ENCODE measurements around the gene APBA3. TPM values are rescaled to one million over a fixed set of nuclear protein-coding genes. Genes with fewer than 3 reads are reported as not detected.

Gene APBA3
- total RNA-seq, 1 donor from 2014 or later: 50.0 TPM

DNA sequence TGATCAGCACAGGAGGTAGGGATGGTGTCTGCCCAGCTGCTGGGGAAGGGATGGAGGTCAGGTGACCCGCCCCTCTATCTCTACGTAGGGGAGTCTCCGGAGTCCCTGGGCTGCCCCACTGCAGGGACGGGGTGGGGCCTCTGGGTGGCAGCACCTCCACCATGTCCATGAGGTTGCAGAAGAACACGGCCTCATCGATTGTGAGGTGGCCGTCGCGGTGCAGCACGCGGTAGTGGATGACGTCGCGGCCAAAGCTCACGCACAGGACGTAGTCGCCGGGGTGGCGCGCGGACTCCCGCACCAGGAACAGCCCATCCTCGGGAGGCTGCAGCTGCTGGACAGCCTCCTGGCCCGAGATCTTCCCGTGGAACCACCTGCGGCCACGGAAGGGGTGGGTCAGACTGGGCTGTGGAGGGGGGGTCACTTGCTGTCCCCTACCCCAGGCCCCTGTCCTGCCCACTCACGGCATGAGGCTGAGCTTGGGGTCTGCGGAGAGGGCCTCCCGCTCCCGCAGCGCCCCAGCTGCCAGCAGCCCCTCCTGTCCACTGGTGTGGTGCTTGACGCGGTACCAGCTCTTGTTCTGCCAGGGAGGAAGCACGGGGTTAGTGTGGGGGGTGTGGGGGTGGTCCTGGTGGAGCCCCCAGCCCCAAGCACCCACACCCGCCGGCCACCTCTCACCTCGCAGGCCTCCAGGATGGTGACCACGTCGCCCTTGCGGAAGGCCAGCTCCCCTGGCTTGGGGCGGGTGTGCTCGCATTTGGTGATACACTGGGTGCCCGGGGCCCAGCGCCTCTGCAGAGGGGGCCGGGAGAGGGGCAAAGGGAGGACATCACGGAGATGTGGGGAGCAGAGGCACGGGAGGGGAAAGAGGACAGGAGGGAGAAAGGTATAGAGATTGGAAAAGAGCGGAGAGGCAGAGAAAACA, 22.4 kb upstream of the APBA3 start:
- Mint-ChIP-seq H3K4me1 (ENCODE audit: low read depth) (peaks cover 5% of the 10 kb centered on the region), H3K9me3 (peaks cover 15% of the 10 kb centered on the region), H3K4me3 (ENCODE audit: low read depth) (peak overlapping the region; percentile 71), H3K27ac (no peak overlapping the region), H3K27me3 (ENCODE audit: low read depth) (peaks cover 4% of the 10 kb centered on the region), H3K36me3 (ENCODE audit: low read depth) (peaks cover 30% of the 10 kb centered on the region)
- intact Hi-C loops (cut with micrococcal nuclease): no loop called here
- no peak for DNase-seq (ENCODE audit: low spot score)

DNA sequence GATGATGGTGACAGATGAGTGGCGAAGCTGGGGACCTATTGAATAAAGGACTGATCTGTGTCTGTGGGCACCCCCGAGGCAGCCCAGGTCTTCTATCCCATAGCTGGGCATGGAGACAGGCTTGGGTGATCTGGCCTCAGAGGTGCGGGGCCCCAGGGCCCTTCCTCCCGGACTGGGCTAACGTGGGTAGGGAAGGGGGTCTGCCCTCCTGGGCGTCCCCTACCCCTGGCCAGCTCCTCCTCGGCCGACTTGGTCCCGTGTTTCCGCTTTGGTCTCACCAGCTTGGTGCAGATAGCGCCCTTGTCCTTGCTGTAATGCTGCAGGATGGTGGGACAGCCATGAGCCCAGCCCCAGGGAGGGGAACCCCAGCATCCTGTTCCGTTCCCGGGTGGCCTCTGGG, 21.4 kb upstream of the APBA3 start:
- H3K36me3 Mint-ChIP-seq (ENCODE audit: low read depth): peaks cover 30% of the 10 kb centered on the region
- H3K9me3 Mint-ChIP-seq: peaks cover 15% of the 10 kb centered on the region
- intact Hi-C loops (cut with micrococcal nuclease): no loop called here
- H3K27me3 Mint-ChIP-seq (ENCODE audit: low read depth): peaks cover 4% of the 10 kb centered on the region
- H3K4me3 Mint-ChIP-seq (ENCODE audit: low read depth): no peak overlapping the region
- DNase-seq (ENCODE audit: low spot score): no peak
- H3K27ac Mint-ChIP-seq: no peak overlapping the region
- H3K4me1 Mint-ChIP-seq (ENCODE audit: low read depth): peaks cover 3% of the 10 kb centered on the region

DNA sequence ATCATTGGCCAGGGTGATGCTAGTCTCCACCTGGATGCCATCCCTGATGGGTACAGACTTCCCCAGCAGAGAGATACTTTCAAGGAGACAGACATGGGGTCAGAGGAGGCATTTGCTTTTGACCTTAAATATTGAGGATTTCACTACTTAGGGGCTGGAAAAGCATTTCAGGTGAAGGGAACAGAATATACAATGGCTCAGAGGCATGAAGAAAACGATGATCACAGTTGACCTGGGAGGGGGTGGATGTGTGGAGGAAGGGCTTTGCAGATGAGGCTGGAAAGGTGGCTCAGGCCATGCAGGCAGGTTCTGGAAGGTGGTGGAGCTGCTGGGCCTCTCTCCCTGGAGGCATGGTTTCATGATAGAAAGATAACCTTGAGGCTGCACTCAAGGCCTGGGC, 20.8 kb upstream of the APBA3 start:
- no peak overlapping the region for H3K27ac Mint-ChIP-seq

DNA sequence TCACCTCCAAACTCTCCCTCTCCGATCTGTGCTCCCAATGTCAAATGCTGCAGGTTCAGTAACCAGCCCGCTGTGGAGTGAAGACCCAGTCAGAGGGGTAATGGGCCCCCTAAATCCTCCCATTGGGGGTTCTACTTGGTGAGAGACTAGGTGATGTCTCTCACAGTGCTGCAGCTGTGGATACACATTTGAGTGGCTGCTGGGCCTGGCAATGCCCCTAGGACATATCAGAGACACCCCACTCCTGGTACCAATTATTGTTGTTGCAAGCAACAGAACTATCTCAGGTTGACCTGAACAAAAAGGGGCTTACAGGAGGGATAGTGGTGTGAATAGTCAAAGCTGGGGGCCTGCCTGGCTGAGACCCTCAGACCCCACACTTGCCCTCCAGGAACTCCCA, 20.1 kb upstream of the APBA3 start:
- no peak for DNase-seq (ENCODE audit: low spot score)
- no peak overlapping the region for H3K4me3 Mint-ChIP-seq (ENCODE audit: low read depth)
- H3K27me3 Mint-ChIP-seq (ENCODE audit: low read depth): peaks cover 4% of the 10 kb centered on the region
- no peak overlapping the region for H3K27ac Mint-ChIP-seq
- peaks cover 30% of the 10 kb centered on the region for H3K36me3 Mint-ChIP-seq (ENCODE audit: low read depth)
- peaks cover 3% of the 10 kb centered on the region for H3K4me1 Mint-ChIP-seq (ENCODE audit: low read depth)
- intact Hi-C loops (cut with micrococcal nuclease): no loop called here
- peaks cover 15% of the 10 kb centered on the region for H3K9me3 Mint-ChIP-seq

More for the DNA sequence above, 20.8 kb upstream of the APBA3 start:
- peaks cover 30% of the 10 kb centered on the region for H3K36me3 Mint-ChIP-seq (ENCODE audit: low read depth)
- intact Hi-C loops (cut with micrococcal nuclease): no loop called here
- no peak overlapping the region for H3K4me3 Mint-ChIP-seq (ENCODE audit: low read depth)
- DNase-seq (ENCODE audit: low spot score): no peak
- peaks cover 3% of the 10 kb centered on the region for H3K4me1 Mint-ChIP-seq (ENCODE audit: low read depth)
- H3K9me3 Mint-ChIP-seq: peaks cover 15% of the 10 kb centered on the region
- H3K27me3 Mint-ChIP-seq (ENCODE audit: low read depth): peaks cover 4% of the 10 kb centered on the region

DNA sequence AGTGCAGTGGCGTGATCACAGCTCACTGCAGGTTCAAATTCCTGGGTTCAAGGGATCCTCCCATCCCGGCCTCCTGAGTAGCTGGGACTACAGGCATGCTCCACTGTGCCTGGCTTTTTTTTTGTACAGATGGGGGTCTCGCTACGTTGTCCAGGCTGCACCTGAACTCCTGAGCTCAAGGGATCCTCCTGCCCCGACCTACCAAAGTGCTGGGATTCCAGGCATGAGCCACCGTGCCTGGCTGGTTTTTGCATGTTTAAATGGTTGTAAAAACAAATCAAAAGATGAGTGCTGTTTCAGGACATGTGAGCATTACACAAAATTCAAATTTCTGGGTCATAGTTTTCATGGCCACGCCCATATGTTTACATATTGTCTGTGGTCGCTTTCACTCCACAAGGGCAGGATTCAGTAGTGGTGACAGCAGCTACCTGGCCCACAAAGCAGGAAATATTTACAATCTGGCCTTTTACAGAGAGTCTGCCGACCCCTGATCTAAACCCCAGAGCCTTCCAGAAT, 19.4 kb upstream of the APBA3 start:
- Mint-ChIP-seq H3K27me3 (ENCODE audit: low read depth) (peaks cover 4% of the 10 kb centered on the region), H3K27ac (no peak overlapping the region), H3K4me1 (ENCODE audit: low read depth) (peaks cover 3% of the 10 kb centered on the region), H3K36me3 (ENCODE audit: low read depth) (peaks cover 30% of the 10 kb centered on the region), H3K4me3 (ENCODE audit: low read depth) (no peak overlapping the region), H3K9me3 (peaks cover 15% of the 10 kb centered on the region)
- no peak for DNase-seq (ENCODE audit: low spot score)
- intact Hi-C loops (cut with micrococcal nuclease): no loop called here

DNA sequence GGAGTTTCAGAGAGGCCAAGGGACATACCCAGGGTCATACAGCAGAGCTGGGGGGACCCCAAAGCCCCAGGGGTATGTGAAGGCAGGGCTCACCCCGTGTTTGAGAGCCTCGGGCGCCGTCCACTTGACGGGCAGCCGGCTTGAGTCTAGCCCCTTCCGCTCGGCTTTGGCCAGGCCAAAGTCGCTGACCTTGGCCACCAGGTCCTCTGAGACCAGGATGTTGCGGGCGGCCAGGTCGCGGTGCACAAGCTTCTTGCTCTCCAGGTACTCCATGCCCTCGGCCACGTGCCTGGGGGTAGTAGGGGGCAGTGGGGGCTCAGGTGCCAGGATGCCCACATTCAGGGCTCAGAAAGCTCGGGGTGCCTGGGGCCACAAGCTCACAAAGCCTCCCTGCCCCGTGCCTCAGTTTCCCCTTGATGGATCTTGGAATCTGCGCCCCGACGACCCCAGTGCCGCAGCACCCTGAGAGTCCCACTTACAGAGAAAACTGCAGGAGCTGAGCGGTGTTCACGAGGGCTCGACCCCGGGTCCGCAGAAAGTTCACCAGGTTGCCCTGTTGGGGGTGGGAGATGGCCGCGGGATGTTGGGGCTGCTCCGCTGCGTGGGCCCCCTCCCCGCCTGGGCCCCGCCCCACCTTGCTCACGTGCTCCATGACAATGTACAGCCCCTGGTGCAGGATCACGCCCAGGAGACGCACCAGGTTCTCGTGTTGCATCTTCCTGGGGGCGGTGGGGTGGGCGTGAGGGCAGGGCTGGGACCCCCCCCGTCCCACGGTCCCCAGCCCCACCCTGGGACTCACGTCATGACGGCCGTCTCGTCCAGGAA, 17.6 kb upstream of the APBA3 start:
- no peak for DNase-seq (ENCODE audit: low spot score)
- H3K4me3 Mint-ChIP-seq (ENCODE audit: low read depth): no peak overlapping the region
- peaks cover 26% of the 10 kb centered on the region for H3K36me3 Mint-ChIP-seq (ENCODE audit: low read depth)
- intact Hi-C loops (cut with micrococcal nuclease): no loop called here
- peaks cover 15% of the 10 kb centered on the region for H3K9me3 Mint-ChIP-seq
- H3K4me1 Mint-ChIP-seq (ENCODE audit: low read depth): no peaks in the 10 kb centered on the region
- H3K27ac Mint-ChIP-seq: no peak overlapping the region
- no peaks in the 10 kb centered on the region for H3K27me3 Mint-ChIP-seq (ENCODE audit: low read depth)

DNA sequence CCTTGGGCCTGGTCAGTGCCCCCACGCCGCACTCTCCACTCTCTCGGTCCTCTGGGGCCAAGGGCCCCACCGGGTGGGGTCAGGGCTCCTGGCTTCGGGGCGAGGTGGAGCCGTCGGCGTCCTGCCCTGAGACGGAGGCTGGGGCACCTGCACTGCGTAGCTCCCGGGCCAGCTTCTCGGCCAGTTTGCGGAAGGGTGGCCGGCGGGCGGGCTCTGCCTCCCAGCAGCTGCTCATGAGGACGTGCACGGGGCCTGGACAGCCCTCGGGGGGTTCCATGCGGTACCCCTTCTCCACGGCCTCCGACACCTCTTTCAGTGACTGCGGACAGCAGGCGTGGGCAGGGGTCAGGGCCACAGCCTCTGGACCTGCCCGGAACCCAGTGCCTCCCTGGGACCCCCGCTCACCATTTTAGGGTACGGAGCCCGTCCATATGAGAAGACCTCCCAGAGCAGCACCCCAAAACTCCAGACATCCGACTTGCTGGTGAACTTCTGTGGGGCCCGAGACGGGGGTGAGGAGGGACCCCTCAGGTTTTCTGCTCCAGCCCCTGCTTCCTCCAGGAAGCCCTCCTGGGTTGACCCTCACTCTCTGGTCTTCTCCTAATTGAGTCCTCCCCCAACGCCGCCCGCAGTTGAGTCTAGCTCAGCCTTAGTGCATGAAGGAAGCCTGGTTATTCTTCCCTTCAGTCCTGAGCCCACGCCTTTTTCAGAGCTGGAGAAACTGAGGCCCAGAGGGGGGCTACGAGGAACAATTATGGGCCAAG, 16.8 kb upstream of the APBA3 start:
- Mint-ChIP-seq H3K27ac (no peak overlapping the region), H3K36me3 (ENCODE audit: low read depth) (peaks cover 22% of the 10 kb centered on the region), H3K4me3 (ENCODE audit: low read depth) (no peak overlapping the region), H3K9me3 (peaks cover 15% of the 10 kb centered on the region), H3K27me3 (ENCODE audit: low read depth) (no peaks in the 10 kb centered on the region), H3K4me1 (ENCODE audit: low read depth) (no peaks in the 10 kb centered on the region)
- intact Hi-C loops (cut with micrococcal nuclease): no loop called here
- DNase-seq (ENCODE audit: low spot score): no peak

DNA sequence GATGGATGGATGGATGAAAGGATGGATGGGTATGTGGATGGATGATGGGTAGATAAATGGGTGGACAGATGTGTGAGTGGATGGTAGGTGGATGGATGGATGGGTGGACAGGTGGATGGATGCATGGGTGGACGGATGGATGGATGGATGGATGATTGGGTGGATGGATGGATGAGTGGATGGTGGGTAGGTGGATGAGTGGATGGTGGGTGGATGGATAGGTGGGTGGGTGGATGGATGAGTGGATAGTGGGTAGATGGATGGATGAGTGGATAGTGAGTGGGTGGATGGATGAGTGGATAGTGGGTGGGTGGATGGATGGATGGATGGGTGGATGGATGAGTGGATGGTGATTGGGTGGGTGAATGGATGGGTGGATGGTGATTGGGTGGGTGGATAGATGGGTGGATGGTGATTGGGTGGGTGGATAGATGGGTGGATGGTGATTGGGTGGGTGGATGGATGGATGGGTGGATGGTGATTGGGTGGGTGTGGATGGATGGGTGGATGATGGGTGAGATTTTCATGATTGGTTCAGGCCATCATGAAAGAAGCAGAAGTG, 15.1 kb upstream of the APBA3 start:
- Mint-ChIP-seq H3K9me3 (peaks cover 3% of the 10 kb centered on the region), H3K4me3 (ENCODE audit: low read depth) (no peak overlapping the region), H3K4me1 (ENCODE audit: low read depth) (no peaks in the 10 kb centered on the region), H3K27ac (no peak overlapping the region), H3K36me3 (ENCODE audit: low read depth) (peaks cover 8% of the 10 kb centered on the region), H3K27me3 (ENCODE audit: low read depth) (no peaks in the 10 kb centered on the region)
- intact Hi-C loops (cut with micrococcal nuclease): no loop called here
- DNase-seq (ENCODE audit: low spot score): no peak

DNA sequence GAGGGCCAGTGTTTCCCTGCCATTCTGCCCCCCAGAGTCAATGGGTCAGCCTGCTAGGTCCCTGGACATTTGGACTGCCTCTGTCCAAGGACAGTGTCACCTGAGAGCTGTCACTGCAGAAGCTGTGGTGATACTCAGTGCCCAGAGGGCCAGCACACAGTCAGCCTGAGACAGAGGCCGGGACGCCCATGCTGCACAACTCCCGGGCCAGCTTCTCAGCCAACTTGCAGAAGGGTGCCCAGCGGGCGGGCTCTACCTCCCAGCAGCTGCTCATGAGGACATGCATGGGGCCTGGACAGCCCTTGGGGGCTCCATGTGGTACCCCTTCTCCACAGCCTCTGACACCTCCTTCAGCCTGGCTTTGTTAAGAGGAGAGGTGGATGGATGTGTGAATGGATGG, 14.3 kb upstream of the APBA3 start:
- H3K9me3 Mint-ChIP-seq: no peaks in the 10 kb centered on the region
- DNase-seq (ENCODE audit: low spot score): no peak
- no peaks in the 10 kb centered on the region for H3K4me1 Mint-ChIP-seq (ENCODE audit: low read depth)
- no peak overlapping the region for H3K4me3 Mint-ChIP-seq (ENCODE audit: low read depth)
- H3K27me3 Mint-ChIP-seq (ENCODE audit: low read depth): no peaks in the 10 kb centered on the region
- intact Hi-C loops (cut with micrococcal nuclease): no loop called here
- H3K27ac Mint-ChIP-seq: no peak overlapping the region
- peaks cover under 1% of the 10 kb centered on the region for H3K36me3 Mint-ChIP-seq (ENCODE audit: low read depth)

DNA sequence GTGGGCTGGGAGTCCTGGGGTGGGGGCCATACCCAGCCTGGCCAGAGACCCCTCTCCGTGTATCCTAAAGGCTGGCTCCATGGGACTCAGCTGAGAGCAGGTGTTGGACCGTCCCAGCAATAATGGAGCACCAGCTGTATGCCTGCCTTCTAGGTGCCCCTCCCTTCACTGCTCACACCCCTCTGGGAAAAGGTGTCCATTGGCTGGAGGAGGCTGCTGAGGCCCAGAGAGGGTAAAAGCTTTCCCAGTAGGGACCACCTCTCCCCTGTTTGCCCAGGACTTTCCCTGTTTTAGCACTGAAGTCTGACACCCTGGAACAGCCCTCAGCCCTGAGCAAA, 13.9 kb upstream of the APBA3 start:
- Mint-ChIP-seq H3K9me3 (no peaks in the 10 kb centered on the region), H3K36me3 (ENCODE audit: low read depth) (no peaks in the 10 kb centered on the region), H3K27ac (no peak overlapping the region), H3K4me3 (ENCODE audit: low read depth) (no peak overlapping the region), H3K27me3 (ENCODE audit: low read depth) (no peaks in the 10 kb centered on the region), H3K4me1 (ENCODE audit: low read depth) (no peaks in the 10 kb centered on the region)
- intact Hi-C loops (cut with micrococcal nuclease): no loop called here
- no peak for DNase-seq (ENCODE audit: low spot score)

DNA sequence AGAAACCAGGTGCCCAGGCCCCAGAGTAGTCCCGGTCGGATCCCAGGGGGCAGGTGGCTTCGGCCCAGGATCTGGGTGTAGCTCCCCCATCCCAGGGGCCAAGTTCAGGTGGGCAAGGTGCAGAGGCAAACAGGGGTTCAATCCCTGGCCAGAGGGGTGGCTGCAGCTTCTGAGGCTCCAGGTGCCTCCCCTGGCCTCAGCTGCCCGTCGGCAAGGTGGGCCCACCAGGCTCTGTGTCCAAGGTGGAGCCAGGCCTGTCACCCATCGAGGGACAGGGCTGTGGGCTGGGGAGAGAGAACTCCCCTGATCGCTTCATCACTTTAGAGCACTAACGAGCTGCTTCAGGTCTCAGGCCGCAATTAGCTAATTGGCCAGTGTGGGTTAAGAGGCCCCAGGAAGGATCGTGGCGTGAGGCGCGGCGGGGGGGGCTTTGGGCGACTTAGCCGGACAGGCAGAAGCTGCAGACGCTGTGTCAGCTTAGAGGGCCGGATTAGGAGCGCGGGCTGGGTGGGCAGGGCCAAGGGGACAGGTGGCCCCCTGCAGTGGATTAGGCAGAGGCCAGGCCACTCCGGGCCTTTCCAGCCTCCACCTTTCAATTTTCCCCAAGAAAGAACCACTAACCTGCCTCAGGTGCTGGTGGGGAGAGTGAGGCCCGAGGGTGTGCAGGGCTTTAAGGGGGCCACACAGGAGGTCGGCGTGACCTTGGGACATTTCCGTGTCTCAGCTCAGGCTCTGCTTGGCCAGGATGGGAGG, 13.3 kb upstream of the APBA3 start:
- Mint-ChIP-seq H3K27ac (no peak overlapping the region), H3K9me3 (no peaks in the 10 kb centered on the region), H3K27me3 (ENCODE audit: low read depth) (no peaks in the 10 kb centered on the region), H3K4me3 (ENCODE audit: low read depth) (no peak overlapping the region), H3K4me1 (ENCODE audit: low read depth) (no peaks in the 10 kb centered on the region), H3K36me3 (ENCODE audit: low read depth) (no peaks in the 10 kb centered on the region)
- intact Hi-C loops (cut with micrococcal nuclease): no loop called here
- no peak for DNase-seq (ENCODE audit: low spot score)

All from activated T-helper 2 cell treated with anti-CD3 and anti-CD28 coated beads, Interferon-gamma antibody, Interleukin-2, Interleukin-4, amounts not matched to agents 10 μg/mL and 5 μg/mL and 100 μg/mL, durations not matched to agents 14 hours and 24 hours and 36 hours (primary cell).